GM23248 (cell line): Measurements from ENCODE around the gene SMG7.

ENCODE experiments used
- EZH2 ChIP-seq: fragments of 200-600 bp; sonication (generic); IDR thresholded peaks from 2 replicates; pipeline ENCODE4 v1.6.1; 2018; ENCODE audit warnings: antibody characterized with exemption, mild to moderate bottlenecking; ENCODE audit not compliant: insufficient read depth, poor library complexity, severe bottlenecking
- EZH2phosphoT487 ChIP-seq: fragments of 200-600 bp; sonication (generic); IDR thresholded peaks from 2 replicates; pipeline ENCODE4 v1.6.1; 2018; ENCODE audit warnings: antibody characterized with exemption, moderate library complexity, mild to moderate bottlenecking, low read depth; ENCODE audit not compliant: insufficient read depth

DNA sequence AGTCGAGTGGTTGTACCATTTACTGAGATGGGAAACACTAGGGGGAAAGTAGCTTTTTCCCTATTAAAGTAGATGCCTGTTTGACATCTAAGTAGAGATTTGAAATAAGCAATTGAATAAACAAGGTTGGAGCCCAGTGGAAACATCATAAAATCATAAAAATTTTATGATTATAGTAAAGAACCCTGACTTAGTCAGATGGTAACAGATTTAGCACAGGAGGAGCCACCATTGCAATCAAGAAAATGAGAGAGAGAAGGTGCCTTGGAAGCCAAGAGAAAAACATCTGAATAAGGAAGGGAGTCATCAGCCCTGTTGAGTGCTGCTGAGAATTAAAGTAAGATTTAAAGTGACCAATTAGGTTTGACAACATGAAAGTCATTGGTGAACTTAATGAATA lies 49.8 kb downstream of the SMG7 start:
- TF ChIP-seq EZH2, result no peak
- no peak for TF ChIP-seq EZH2phosphoT487
